Measurements from ENCODE around the gene LCN1.

DNA sequence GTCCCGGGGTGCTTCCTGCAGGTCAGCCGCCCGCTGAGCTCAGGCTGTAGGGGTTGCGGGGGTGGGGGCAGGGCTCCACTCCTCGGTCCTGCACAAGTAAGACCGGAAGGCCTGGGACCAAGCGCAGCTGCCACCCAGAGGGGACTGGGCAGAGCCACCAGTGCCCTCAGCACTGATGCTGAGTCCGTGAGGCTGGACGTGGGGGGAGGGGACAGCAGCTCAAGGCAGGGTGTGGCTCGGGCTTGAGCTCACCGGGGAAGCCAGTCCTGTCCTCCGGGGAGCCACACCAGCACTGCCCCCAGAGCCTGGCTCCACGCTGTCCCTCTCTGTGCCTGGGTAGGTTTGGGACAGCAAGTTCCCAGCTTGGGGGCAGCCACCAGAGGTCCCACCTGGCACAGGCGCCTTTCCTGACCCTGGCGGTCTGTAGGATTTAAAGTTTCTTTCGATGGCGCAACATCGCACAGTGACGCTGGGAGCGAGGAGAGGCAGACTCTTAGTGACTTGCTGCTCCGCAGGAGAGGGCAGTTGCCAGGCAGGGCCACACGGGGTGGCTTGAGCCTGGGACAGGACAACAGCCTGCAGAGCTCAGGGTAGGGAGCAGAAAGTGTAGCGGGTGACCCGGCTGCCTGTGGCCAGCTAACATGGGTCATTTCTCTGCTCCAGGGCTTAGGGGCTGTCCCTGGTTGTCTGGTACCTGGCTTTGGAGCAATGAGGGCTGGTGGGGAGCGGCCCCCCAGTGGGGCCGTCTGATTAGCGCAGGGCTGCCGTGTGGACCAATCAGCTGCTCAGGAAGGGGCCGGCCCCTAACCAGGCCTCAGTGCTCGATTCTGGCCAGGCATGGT, 5.7 kb downstream of the LCN1 start:
- TF ChIP-seq, protein P1, sequence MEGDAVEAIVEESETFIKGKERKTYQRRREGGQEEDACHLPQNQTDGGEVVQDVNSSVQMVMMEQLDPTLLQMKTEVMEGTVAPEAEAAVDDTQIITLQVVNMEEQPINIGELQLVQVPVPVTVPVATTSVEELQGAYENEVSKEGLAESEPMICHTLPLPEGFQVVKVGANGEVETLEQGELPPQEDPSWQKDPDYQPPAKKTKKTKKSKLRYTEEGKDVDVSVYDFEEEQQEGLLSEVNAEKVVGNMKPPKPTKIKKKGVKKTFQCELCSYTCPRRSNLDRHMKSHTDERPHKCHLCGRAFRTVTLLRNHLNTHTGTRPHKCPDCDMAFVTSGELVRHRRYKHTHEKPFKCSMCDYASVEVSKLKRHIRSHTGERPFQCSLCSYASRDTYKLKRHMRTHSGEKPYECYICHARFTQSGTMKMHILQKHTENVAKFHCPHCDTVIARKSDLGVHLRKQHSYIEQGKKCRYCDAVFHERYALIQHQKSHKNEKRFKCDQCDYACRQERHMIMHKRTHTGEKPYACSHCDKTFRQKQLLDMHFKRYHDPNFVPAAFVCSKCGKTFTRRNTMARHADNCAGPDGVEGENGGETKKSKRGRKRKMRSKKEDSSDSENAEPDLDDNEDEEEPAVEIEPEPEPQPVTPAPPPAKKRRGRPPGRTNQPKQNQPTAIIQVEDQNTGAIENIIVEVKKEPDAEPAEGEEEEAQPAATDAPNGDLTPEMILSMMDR (IDR thresholded peaks at IDR 0.05; ENCODE audit: low read depth, low read length, poor library complexity, severe bottlenecking): no peak
- no peak for TF ChIP-seq EZH2phosphoT487 (IDR thresholded peaks at IDR 0.05; ENCODE audit: borderline replicate concordance, low read length)

Measured in DOHH2 (cell line).